SK-N-SH treated with all-trans-retinoic acid at 6 μM for 48 hours (cell line): ENCODE data around the gene ELMO1.

Experiments
- ATAC-seq: fragments of 200-7000 bp; cut with Tn5 transposase; 3 replicates; pipeline ENCODE4 v1.9.1; 2020; ENCODE audit warnings: mild to moderate bottlenecking, moderate library complexity
- ARNTL ChIP-seq: fragments of 450-650 bp; formaldehyde crosslinking; IDR thresholded peaks from 2 replicates; pipeline ENCODE4 v1.5.0; 2020; ENCODE audit warnings: low read depth, mild to moderate bottlenecking, moderate library complexity, borderline replicate concordance
- BACH2 ChIP-seq: fragments of 250-450 bp; sonication (Bioruptor Pico); IDR thresholded peaks from 2 replicates; pipeline ENCODE4 v1.9.0; 2021; ENCODE audit warnings: mild to moderate bottlenecking, borderline replicate concordance
- CSDC2 ChIP-seq: fragments of 250-450 bp; sonication (Bioruptor Pico); IDR thresholded peaks from 2 replicates; pipeline ENCODE4 v1.5.0; 2020; ENCODE audit warnings: mild to moderate bottlenecking, moderate library complexity
- CSRNP3 ChIP-seq: fragments of 250-450 bp; sonication (Bioruptor Pico); IDR thresholded peaks from 2 replicates; pipeline ENCODE4 v1.5.1; 2021; ENCODE audit warnings: mild to moderate bottlenecking, moderate library complexity
- ESRRG ChIP-seq: fragments of 250-450 bp; sonication (Bioruptor Pico); IDR thresholded peaks from 2 replicates; pipeline ENCODE4 v1.6.1; 2021; ENCODE audit warnings: mild to moderate bottlenecking
- ISL1 ChIP-seq: fragments of 250-450 bp; sonication (Bioruptor Pico); IDR thresholded peaks from 2 replicates; pipeline ENCODE4 v2.1.2; 2022; ENCODE audit warnings: mild to moderate bottlenecking, moderate library complexity
- OSR1 ChIP-seq: fragments of 250-450 bp; sonication (Bioruptor Pico); IDR thresholded peaks from 2 replicates; pipeline ENCODE4 v1.8.0; 2022; ENCODE audit warnings: moderate library complexity, mild to moderate bottlenecking, inconsistent platforms
- PATZ1 ChIP-seq: fragments of 250-450 bp; sonication (Bioruptor Pico); IDR thresholded peaks from 2 replicates; pipeline ENCODE4 v1.8.0; 2020; ENCODE audit warnings: mild to moderate bottlenecking, moderate library complexity, borderline replicate concordance
- RARB ChIP-seq: fragments of 250-450 bp; sonication (Bioruptor Pico); IDR thresholded peaks from 2 replicates; pipeline ENCODE4 v1.8.0; 2021; ENCODE audit warnings: mild to moderate bottlenecking, moderate library complexity
- TCF4 ChIP-seq: fragments of 250-450 bp; sonication (Bioruptor Pico); IDR thresholded peaks from 2 replicates; pipeline ENCODE4 v1.8.0; 2021; ENCODE audit warnings: mild to moderate bottlenecking, moderate library complexity, borderline replicate concordance
- TOX ChIP-seq: fragments of 250-450 bp; sonication (Bioruptor Pico); IDR thresholded peaks from 2 replicates; pipeline ENCODE4 v1.8.0; 2021; ENCODE audit warnings: mild to moderate bottlenecking, moderate library complexity, borderline replicate concordance
- TSHZ2 ChIP-seq: fragments of 250-450 bp; sonication (Bioruptor Pico); IDR thresholded peaks from 2 replicates; pipeline ENCODE4 v1.5.0; 2020; ENCODE audit warnings: mild to moderate bottlenecking, moderate library complexity
- ZC3H10 ChIP-seq: fragments of 250-450 bp; sonication (Bioruptor Pico); IDR thresholded peaks from 2 replicates; pipeline ENCODE4 v1.5.1; 2021; ENCODE audit warnings: mild to moderate bottlenecking, moderate library complexity
- ZFP3 ChIP-seq: fragments of 250-450 bp; sonication (Bioruptor Pico); IDR thresholded peaks from 2 replicates; pipeline ENCODE4 v1.5.0; 2020; ENCODE audit warnings: mild to moderate bottlenecking, moderate library complexity
- ZFP30 ChIP-seq: fragments of 450-650 bp; formaldehyde crosslinking; IDR thresholded peaks from 2 replicates; pipeline ENCODE4 v1.5.0; 2022; ENCODE audit warnings: mild to moderate bottlenecking, moderate library complexity
- ZNF565 ChIP-seq: fragments of 450-650 bp; formaldehyde crosslinking; conservative IDR thresholded peaks from 2 replicates; pipeline ENCODE4 v1.5.0; 2020; ENCODE audit warnings: low read depth, mild to moderate bottlenecking, moderate library complexity
- ZNF8 ChIP-seq: fragments of 450-650 bp; formaldehyde crosslinking; IDR thresholded peaks from 2 replicates; pipeline ENCODE4 v1.5.0; 2020; ENCODE audit warnings: mild to moderate bottlenecking, moderate library complexity
- TF ChIP-seq, protein P1 (sequence below): fragments of 250-450 bp; sonication (Bioruptor Pico); IDR thresholded peaks from 2 replicates; pipeline ENCODE4 v1.8.0; 2021; ENCODE audit warnings: low read depth, mild to moderate bottlenecking, moderate library complexity, borderline replicate concordance
- TF ChIP-seq, protein P2 (sequence below): fragments of 250-450 bp; sonication (Bioruptor Pico); IDR thresholded peaks from 2 replicates; pipeline ENCODE4 v1.5.1; 2020; ENCODE audit warnings: low read depth, mild to moderate bottlenecking, moderate library complexity

ELMO1 gene

GRCh38 chr7:37337522-37337921 lies 111.1 kb downstream of the ELMO1 start (continued):
- TF ChIP-seq TOX (no peak), ZFP3 (CRISPR knock-in tag) (no peak), RARB (CRISPR knock-in tag) (no peak)

DNA sequence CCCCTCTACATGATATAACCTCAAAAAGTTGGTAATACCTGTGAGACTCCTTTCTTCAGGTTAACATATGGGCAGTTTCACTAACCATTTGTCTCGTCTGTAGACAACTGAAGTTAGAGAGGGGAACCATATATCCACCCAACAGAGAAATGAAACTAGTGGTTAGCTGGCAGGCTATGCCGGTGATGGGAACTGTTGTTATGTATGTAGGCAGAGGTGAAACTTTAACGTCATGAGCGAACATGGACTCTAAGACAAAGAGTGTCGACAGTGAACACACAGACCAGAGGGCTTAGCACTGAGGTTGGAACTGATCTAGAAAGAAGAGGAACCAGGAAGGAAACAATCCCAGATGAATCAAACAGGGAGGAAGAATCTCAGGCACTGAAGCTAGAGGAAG lies 112.4 kb downstream of the ELMO1 start:
- no peak for ATAC-seq
- TF ChIP-seq ZFP30 (CRISPR knock-in tag) (no peak), PATZ1 (CRISPR knock-in tag) (no peak), CSDC2 (CRISPR knock-in tag) (no peak), ZC3H10 (CRISPR knock-in tag) (no peak), TCF4 (CRISPR knock-in tag) (no peak), ISL1 (CRISPR knock-in tag) (no peak), ZNF8 (CRISPR knock-in tag) (no peak), RARB (CRISPR knock-in tag) (no peak), ZNF565 (CRISPR knock-in tag) (no peak), TSHZ2 (CRISPR knock-in tag) (no peak), OSR1 (no peak)
- TF ChIP-seq, protein P1, sequence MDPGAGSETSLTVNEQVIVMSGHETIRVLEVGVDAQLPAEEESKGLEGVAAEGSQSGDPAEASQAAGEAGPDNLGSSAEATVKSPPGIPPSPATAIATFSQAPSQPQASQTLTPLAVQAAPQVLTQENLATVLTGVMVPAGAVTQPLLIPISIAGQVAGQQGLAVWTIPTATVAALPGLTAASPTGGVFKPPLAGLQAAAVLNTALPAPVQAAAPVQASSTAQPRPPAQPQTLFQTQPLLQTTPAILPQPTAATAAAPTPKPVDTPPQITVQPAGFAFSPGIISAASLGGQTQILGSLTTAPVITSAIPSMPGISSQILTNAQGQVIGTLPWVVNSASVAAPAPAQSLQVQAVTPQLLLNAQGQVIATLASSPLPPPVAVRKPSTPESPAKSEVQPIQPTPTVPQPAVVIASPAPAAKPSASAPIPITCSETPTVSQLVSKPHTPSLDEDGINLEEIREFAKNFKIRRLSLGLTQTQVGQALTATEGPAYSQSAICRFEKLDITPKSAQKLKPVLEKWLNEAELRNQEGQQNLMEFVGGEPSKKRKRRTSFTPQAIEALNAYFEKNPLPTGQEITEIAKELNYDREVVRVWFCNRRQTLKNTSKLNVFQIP (CRISPR knock-in tag): no peak
- TF ChIP-seq, protein P2, sequence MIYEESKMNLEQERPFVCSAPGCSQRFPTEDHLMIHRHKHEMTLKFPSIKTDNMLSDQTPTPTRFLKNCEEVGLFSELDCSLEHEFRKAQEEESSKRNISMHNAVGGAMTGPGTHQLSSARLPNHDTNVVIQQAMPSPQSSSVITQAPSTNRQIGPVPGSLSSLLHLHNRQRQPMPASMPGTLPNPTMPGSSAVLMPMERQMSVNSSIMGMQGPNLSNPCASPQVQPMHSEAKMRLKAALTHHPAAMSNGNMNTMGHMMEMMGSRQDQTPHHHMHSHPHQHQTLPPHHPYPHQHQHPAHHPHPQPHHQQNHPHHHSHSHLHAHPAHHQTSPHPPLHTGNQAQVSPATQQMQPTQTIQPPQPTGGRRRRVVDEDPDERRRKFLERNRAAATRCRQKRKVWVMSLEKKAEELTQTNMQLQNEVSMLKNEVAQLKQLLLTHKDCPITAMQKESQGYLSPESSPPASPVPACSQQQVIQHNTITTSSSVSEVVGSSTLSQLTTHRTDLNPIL (CRISPR knock-in tag): no peak

GRCh38 chr7:37333075-37333474 lies 115.6 kb downstream of the ELMO1 start:
- ATAC-seq: no peak
- TF ChIP-seq ESRRG (CRISPR knock-in tag) (no peak), ZFP3 (CRISPR knock-in tag) (no peak), ISL1 (CRISPR knock-in tag) (no peak), CSRNP3 (CRISPR knock-in tag) (no peak), TSHZ2 (CRISPR knock-in tag) (no peak), TOX (no peak), BACH2 (CRISPR knock-in tag) (no peak), ZC3H10 (CRISPR knock-in tag) (no peak), ZNF565 (CRISPR knock-in tag) (no peak), ARNTL (CRISPR knock-in tag) (no peak), PATZ1 (CRISPR knock-in tag) (no peak), ZFP30 (CRISPR knock-in tag) (no peak), TCF4 (CRISPR knock-in tag) (no peak)
- TF ChIP-seq, protein P1 (CRISPR knock-in tag): no peak
